GM12872 (cell line): Measurements from ENCODE around the gene ACADSB.

Experiments used
- TF ChIP-seq, protein P1 (sequence below): IDR thresholded peaks from 3 replicates; pipeline ENCODE4 v1.5.1; 2011; ENCODE audit warnings: low read depth, mild to moderate bottlenecking, low read length, moderate library complexity; ENCODE audit not compliant: insufficient read depth

The ACADSB gene

DNA sequence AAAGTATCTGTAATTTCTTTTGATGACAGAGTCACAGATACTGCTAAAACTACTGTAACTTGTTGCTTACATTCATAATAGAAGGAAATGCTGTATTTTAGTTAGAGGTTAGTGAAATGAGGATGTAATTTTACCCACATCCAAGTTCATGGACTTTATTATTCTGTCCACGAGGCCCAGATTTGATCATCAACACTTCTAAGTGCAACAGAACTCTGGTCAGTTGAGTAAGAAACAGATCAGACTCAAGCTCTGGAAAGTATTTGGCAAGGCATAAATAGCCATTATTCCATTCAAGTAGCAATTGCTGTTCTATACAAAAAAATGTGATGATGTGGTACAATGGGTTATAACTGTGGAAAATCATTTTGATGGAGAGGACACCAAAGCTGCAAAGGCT is 22.3 kb downstream of the ACADSB start:
- TF ChIP-seq, protein P1, sequence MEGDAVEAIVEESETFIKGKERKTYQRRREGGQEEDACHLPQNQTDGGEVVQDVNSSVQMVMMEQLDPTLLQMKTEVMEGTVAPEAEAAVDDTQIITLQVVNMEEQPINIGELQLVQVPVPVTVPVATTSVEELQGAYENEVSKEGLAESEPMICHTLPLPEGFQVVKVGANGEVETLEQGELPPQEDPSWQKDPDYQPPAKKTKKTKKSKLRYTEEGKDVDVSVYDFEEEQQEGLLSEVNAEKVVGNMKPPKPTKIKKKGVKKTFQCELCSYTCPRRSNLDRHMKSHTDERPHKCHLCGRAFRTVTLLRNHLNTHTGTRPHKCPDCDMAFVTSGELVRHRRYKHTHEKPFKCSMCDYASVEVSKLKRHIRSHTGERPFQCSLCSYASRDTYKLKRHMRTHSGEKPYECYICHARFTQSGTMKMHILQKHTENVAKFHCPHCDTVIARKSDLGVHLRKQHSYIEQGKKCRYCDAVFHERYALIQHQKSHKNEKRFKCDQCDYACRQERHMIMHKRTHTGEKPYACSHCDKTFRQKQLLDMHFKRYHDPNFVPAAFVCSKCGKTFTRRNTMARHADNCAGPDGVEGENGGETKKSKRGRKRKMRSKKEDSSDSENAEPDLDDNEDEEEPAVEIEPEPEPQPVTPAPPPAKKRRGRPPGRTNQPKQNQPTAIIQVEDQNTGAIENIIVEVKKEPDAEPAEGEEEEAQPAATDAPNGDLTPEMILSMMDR, result no peak

DNA sequence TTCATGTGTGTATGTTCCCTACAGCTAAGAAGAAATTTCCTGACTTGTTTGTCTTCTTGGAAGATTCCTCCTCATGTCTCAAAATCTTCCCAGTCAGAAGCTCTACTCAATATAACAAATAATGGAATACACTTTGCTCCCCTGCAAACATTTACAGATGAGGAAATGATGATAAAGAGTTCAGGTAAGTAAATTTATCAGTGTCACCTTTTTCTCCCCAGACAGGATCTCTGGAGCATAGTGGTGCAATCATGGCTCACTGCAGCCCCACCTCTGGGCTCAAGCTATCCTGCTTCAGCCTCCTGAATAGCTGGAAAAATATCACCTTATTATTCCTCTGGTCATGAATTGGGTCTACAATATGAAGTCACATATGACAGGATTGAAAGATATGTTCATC is 25.5 kb downstream of the ACADSB start:
- TF ChIP-seq, protein P1, result no peak

DNA sequence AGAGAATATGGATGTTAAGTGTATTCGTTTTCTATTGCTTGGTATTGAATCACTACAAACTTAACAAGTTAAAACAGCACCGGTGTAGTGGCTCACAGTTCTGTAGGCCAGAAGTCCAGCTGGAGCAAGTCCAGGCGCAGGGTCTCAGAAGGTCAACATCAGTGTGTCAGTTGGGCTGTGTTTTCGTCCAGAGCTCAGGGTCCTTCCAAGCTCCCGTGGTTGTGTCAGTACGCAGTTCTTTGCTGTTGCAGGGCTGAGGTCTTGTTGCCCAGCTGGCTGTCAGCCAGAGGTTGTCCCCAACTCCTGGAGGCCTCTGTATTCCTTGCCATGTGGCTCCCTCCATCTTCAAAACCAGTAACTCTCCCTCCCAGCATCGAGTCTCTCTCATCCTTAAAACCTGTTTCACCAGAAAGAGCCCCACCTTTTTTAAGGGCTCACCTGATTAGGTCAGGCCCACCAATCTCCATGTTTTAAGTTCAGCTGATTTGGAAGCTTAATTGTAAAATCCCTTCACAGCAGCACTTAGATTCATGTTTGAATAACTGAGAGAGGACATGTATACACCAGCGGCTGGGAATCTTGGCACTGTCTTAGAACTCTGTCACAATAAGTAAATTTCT is 26.8 kb downstream of the ACADSB start:
- TF ChIP-seq, protein P1, result no peak

DNA sequence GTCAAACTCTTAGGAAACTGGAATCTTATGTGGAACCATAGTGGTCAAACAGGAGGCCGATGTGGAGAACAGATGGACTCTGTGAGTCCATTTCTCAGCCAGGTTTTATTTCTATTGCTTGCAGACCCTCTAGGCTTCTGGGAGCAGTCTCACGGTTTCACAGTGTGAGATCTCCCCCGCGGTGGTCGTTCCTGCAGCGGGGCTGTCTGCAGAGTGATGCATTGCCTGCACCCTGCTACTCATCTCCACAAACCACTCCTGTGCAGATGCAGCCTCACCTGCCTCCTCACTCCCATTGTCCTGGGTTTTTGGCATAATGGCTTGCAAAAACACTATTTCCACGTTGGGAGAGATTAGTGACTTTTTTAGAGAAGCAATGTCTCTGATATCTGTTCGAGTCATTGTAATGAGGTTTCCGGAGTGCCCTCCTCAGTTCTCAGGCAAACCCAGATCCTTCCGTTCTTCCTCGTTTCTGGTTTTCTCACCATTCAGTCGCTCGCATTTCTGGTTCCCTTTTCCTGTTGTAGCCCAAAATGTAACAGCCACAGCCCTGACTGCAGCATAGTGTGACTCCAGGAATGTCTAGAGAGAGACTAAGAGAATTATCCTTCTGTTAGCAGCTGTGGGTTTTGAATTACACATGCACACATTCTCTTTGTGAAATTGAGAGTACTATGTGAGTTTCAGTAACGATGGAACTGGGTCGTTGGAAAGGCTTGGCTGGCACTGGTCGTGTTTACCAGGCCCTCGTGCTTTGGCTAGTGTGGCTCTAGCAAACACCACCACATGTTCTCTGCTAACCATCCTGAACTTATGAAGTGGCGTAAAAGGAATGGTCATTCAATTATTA is 30.2 kb downstream of the ACADSB start:
- TF ChIP-seq, protein P1, result no peak

DNA sequence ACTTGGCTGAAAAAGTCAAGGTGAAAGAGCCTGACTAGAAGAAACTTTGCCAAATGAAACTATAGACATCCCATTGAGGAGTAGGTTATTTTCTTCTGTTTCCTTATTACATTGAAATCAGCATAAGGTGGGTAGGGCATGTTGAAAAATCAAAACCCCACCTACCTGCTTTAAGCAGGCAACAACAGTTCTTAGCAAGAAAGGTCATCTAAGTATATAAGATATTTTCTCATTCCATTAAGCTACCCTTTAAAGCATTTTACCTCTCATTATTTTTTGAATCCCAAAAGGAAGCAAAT is 30.8 kb downstream of the ACADSB start:
- TF ChIP-seq, protein P1, result no peak

DNA sequence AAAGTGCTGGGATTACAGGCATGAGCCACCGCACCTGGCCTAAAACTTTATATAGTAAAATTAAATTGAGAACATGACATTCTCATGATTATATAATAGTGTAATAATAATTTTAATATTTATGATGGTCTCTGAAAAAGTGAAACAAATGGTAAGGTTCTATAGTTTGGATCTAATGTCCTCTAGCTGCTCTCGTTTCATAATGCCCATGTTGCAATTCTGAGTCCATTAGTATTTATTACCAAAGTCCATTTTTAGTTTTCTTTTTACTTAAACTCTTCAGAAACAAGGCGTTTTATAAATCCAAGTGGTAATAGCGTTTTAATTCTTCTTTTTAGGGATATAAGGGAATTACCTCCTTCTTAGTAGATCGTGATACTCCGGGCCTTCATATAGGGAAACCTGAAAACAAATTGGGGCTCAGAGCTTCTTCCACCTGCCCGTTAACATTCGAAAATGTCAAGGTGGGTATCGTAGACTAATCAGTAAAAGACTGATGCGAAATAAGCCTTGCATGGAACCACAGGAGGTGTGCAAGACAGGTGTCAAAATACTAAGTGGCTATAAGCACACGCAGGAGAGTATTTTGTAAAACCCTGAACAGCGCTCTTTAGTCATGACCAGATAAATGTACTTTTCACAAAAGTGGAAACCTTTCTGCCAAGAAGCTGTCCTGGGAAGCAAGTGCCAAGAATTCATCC is 34.1 kb downstream of the ACADSB start:
- TF ChIP-seq, protein P1, result no peak

DNA sequence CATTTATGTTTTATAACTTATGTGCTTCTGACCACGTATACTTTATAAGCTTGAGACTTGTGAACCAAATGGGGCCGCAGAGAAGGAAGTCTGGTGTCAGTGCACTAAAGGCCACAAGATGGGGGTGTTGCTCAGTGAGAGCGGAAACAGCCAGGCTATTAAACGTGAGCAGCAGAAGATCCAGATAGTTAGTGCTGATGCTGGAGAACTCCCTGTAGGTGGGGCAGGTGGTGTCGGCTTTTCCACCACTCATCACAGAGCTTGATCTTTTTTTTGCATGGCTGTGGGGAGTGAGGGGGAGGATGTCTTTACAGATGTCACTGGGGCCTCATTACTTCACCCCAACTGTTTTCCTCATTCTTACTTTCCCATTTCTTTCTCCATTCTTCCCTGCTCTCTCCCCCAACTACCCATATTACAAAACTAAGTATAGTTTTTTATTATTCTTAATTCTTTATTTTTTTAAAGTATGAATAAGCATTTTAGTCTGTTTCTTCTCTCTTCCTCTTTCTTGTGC is 34.7 kb downstream of the ACADSB start:
- TF ChIP-seq, protein P1, result peak; percentile 84
